BJ (cell line): ENCODE data around the gene PNMA1. TPM values are rescaled to one million over a fixed set of nuclear protein-coding genes. Genes with fewer than 3 reads are reported as not detected.

Source experiments
- CTCF ChIA-PET: fragments of 350-600 bp; formaldehyde crosslinking; extraction: SDS; loops from one replicate; lab custom pipeline; 2021; ENCODE audit warnings: antibody characterized with exemption, inconsistent platforms; lab: Yijun Ruan, JAX
- POLR2A ChIA-PET: fragments of 300-600 bp; sonication (Branson Sonifier 250); formaldehyde crosslinking; extraction: SDS; loops from one replicate; lab custom pipeline; 2021; ENCODE audit warnings: antibody characterized with exemption; lab: Charles Lee
- DNase-seq: peaks from one replicate; pipeline ENCODE4 v3.0.0-alpha.2; 2011; ENCODE audit warnings: low read depth
- H3K27me3 ChIP-seq: 2 replicates; pipeline ENCODE4 v1.6.0; 2011; ENCODE audit warnings: low read length; ENCODE audit not compliant: control insufficient read depth, insufficient read depth
- H3K36me3 ChIP-seq: 2 replicates; pipeline ENCODE4 v1.5.1; 2011; ENCODE audit warnings: low read length; ENCODE audit not compliant: control insufficient read depth, insufficient read depth
- H3K4me3 ChIP-seq: 2 replicates; pipeline ENCODE4 v1.5.1; 2011; ENCODE audit warnings: low read depth, mild to moderate bottlenecking, control low read depth, low read length
- CTCF ChIP-seq: IDR thresholded peaks from 2 replicates; pipeline ENCODE4 v1.5.1; 2011; ENCODE audit warnings: low read depth, mild to moderate bottlenecking, control low read depth, inconsistent platforms, low read length, moderate library complexity; ENCODE audit not compliant: insufficient read depth
- polyA plus RNA-seq: library from polyadenylated mRNA; depleted of rRNA; stranded (reverse); fragments of >200 nt; gene quantifications from 2 replicates; pipeline ENCODE4 v1.2.3, GENCODE V29; 2011

PNMA1 gene
- polyA plus RNA-seq, 1 experiment = 11.6 TPM

DNA sequence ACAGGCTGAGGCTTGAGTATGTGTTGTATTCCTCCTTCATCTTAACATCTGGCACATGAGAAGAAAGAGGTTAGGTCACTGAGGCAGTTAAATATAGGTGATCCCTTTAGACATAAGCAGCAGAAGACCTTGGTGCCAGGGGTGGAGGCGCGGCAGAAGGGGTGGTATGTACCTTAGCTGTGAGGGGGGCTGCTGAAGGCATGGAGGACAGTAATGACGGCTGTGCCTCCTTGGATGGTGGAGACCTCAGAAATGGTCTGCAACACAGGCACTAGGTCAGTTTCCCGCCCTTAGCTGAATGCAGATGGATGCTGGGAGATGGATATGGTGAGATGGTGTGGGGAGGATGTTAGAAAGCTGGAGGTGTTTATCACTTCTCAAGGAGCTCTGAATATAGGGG, 1.5 kb upstream of the PNMA1 start:
- no peak for DNase-seq
- ChIA-PET POLR2A (no interaction called here), CTCF (interaction anchor here (0.6 to 1.0 kb wide), 3 partner anchors 9 to 71 kb away, joined by 3 to 4 read pairs (median 3); no protein-coding TSS in a partner anchor)
- no peaks in the 10 kb centered on the region for H3K27me3 ChIP-seq
- no peak overlapping the region for H3K4me3 ChIP-seq
- H3K36me3 ChIP-seq = peaks cover 32% of the 10 kb centered on the region
- TF ChIP-seq CTCF = no peak

- TF ChIP-seq CTCF = no peak
- Histone ChIP-seq H3K36me3 (peaks cover 25% of the 10 kb centered on the region), H3K27me3 (no peaks in the 10 kb centered on the region), H3K4me3 (0 out of 2 replicates have a peak overlapping the region, but pooled peaks have one; percentile 71)
- ChIA-PET POLR2A (interaction anchor here (0.6 kb wide), 1 partner anchor 99 kb away, joined by 5 read pairs; no protein-coding TSS in a partner anchor), CTCF (no interaction called here)
- DNase-seq = no peak
These were observed 485 bp upstream of the PNMA1 start for GRCh38 chr14:73714656-73715081.

GRCh38 chr14:73713206-73713802, 880 bp downstream of the PNMA1 start:
- Histone ChIP-seq H3K27me3 (no peaks in the 10 kb centered on the region), H3K36me3 (peaks cover 17% of the 10 kb centered on the region), H3K4me3 (peak overlapping the region; percentile 71)
- TF ChIP-seq CTCF = no peak
- POLR2A ChIA-PET = no interaction called here
- CTCF ChIA-PET = no interaction called here
- DNase-seq = no peak

GRCh38 chr14:73712540-73713180, 1.5 kb downstream of the PNMA1 start:
- no peak for DNase-seq
- Histone ChIP-seq H3K36me3 (peaks cover 10% of the 10 kb centered on the region), H3K27me3 (no peaks in the 10 kb centered on the region), H3K4me3 (peak overlapping the region; percentile 71)
- ChIA-PET POLR2A (no interaction called here), CTCF (no interaction called here)
- TF ChIP-seq CTCF = no peak

DNA sequence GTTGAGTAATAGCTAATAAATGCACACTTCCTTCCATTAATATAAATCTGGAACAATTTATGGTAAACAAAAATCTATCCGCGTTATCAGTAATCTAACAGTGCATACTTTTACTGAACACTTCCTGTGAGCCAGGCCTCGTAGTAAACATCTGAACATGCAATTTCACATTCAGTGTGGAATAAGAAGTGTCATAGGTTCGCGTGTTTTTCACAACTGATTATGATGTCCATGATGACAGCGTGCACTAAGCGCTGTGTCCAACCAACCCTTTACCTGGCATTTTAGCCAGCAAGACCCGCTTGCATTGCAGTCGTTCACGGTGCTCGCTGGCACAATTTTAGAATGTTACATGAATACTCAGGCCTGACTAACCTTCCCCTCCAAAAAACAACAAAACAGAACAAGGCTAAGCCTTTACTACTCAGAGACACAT, 2.1 kb downstream of the PNMA1 start:
- Histone ChIP-seq H3K27me3 (no peaks in the 10 kb centered on the region), H3K36me3 (peaks cover 10% of the 10 kb centered on the region), H3K4me3 (peak overlapping the region; percentile 71)
- ChIA-PET POLR2A (no interaction called here), CTCF (interaction anchor here (0.8 kb wide), 1 partner anchor 28 kb away, joined by 3 read pairs; no protein-coding TSS in a partner anchor)
- DNase-seq = no peak
- TF ChIP-seq CTCF = no peak
